Caki2 (cell line): Measurements from ENCODE around the gene IRX4. TPM values are rescaled to one million over a fixed set of nuclear protein-coding genes. Genes with fewer than 3 reads are reported as not detected.

Source experiments
- DNase-seq: peaks from one replicate; pipeline ENCODE4 v3.0.0-alpha.2; 2015; ENCODE audit warnings: low read depth
- in situ Hi-C: cut with HindIII; loops from 2 replicates; pipeline ENCODE4 v1.10.0; 2016; ENCODE audit warnings: low sequenced_read_pairs, low pct_unique_long_range_greater_than_20kb, mixed read lengths
- total RNA-seq: library from RNA; depleted of rRNA; stranded (reverse); fragments of >200 nt; shearing (Covaris generic); gene quantifications from 2 replicates; pipeline ENCODE4 v1.2.3, GENCODE V29; 2014; ENCODE audit warnings: low replicate concordance; rRNA removed

The IRX4 gene
- total RNA-seq: not detected in 2 replicates

DNA sequence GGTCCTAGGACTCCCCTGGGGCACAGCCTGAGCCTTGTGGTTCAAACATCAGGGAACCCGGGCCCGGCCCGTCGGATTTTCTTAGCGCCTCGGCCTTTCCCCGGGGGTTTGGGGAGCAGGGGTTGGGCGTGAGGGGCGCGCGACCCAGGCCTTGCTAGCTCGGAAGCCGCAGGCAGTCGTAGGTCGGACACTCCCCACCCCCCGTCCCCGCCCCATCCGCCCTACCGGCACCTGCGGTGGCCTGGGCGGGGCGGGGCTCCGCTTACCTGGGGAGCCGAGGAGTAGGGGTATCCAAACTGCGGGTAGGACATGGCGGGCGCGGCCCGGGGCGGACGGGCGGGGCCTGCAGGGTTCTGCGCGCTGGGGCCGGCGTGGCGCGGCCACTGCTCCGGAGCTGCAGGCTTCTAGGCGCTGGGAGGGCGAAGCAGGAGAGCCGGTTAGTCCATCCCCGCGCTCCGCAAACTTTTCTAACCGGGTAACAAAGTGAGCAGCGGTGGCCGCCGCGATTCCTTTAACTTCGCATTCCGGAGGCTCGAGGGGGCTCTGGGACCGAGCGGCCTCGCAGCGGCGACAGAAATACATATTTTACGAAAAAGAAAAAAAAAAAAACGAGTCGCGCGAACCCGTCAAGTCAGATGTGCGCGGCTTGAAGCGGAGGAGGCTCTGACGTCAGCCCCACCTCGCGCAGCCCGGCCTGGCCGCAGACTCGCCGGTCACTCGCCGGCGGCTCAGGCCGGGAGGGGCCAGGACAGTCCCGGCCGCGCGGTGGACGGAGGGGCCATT lies at the start of gene IRX4:
Gene IRX4 (minus strand): TSS at position 589 of the 783 bp plus-strand sequence. CDS start 278 bp downstream, at position 311.
- DNase-seq: no peak
- in situ Hi-C loops: no loop called here

DNA sequence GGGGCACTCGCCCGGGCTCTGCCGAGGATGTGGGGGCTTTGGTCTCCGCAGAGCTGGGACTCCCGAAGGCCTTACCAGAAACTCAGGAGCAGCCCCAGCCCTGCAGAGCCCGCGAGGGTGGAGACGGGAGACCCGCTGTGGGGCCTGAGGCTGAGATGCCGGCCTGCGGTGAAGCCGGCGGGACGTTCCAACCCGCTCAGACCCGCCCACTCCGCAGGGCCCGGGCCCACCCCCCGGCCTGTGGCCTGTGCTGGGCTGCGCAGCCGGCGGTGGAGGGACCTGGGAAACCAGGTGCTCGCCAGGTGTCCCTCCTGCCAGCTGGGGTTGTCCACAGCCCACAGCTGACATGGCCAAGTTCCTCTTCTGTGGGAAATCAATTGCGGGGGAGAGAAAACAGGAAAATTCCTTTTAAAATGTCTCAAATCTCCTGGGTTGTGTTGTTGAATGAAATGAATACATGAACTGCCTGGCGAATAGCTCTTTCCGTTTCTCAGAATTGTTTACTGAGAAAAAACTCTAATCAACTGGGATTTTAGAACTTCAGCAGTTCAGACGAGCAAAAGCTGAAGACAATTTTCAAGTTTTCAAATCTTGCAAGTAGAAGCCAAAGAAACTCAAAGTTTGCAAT lies 49.0 kb upstream of the IRX4 start:
- DNase-seq: no peak
- in situ Hi-C loops: no loop called here

DNA sequence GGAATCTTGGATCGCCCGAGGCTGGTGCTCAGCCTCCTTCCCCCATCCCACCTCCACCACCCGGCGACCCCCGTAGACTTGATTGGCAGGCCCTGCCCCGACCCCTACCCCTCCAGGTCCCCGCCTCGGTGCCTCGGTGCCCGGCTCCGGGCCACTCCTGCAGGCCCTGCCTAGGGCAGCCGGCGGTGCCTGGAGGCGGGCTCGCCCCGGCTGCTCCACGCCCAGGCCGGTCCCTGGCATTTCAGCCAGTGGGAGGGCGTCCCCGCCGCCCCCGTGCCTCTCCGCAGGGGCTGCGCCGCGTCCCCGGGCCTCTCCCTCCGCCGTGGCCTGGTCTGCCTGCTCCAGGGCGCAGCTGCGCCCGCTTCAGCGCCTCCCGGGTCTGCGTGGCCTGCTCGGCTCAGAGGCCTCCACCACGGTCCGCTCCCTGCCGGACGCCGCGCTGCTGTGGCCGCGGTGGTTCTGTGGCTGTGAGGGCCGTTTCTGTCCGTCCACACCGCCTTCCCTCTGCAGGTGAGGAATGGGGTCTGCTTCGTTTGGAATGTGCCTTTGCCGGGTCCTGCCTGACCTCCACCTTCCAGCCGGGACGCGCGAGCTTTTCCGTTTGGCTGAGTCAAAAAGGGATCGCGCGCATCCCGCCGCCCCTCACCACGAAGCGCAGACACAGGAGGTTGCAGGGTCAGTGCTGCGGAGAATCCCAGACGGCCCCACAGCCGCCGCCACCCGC lies 48.3 kb upstream of the IRX4 start:
- in situ Hi-C loops: no loop called here
- DNase-seq: no peak

DNA sequence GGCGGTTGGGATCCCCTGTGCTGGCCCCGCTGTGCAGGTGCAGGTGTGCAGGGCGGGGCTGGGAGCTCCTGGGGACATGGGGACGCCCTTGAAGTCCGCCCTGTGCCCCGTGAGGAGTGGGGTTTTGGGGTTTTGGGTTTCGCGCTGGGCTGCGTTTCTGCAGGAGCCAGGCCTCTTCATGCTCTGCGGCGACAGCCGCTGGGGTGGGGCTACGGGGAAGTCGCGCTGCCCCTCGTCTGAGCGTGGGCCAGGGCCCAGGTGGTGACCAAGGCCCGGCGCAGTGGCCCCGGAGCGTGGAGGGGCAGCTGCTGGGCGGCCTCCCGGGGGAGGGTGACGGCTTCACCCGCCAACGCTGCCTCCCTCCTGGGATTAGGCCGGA lies 47.8 kb upstream of the IRX4 start:
- DNase-seq: no peak
- in situ Hi-C loops: no loop called here

DNA sequence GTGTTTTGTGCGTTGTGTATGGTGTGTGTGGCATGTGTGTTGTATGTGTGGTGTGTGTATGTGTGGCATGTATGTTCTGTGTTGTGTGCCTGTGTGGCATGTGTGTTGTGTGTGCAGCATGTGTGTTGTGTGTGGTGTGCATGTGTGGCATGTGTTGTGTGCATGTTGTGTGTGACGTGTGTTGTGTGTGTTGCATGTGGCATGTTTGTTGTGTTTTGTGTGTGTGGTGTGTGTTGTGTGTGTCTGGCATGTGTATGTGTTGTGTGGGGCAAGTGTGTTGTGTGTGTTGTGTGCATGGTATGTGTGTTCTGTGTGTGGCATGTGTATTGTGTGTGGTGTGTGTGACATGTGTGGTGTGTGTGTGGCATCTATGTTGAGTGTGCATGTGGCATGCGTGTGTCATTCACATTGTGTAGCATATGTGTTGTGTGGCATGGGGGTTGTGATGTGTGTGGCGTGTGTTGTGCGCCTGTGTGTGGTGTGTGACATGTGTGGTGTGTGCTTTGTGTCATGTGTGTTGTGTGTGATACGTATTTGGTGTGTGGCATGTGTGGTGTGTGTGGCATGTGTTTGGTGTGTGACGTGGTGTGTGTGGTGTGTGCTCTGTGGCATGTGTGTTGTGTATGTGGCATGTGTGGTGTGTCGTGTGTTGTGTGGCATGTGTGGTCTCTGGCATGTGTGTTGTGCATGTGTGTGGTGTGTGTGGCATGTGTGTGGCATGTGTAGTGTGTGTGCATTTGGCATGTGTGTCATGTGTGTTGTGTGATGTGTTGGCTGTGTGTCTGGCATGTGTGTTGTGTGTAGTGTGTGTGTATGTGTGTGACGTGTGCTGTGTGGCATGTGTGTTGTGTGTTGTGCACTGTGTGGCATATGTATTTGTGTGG lies 46.6 kb upstream of the IRX4 start:
- DNase-seq: no peak
- in situ Hi-C loops: no loop called here

DNA sequence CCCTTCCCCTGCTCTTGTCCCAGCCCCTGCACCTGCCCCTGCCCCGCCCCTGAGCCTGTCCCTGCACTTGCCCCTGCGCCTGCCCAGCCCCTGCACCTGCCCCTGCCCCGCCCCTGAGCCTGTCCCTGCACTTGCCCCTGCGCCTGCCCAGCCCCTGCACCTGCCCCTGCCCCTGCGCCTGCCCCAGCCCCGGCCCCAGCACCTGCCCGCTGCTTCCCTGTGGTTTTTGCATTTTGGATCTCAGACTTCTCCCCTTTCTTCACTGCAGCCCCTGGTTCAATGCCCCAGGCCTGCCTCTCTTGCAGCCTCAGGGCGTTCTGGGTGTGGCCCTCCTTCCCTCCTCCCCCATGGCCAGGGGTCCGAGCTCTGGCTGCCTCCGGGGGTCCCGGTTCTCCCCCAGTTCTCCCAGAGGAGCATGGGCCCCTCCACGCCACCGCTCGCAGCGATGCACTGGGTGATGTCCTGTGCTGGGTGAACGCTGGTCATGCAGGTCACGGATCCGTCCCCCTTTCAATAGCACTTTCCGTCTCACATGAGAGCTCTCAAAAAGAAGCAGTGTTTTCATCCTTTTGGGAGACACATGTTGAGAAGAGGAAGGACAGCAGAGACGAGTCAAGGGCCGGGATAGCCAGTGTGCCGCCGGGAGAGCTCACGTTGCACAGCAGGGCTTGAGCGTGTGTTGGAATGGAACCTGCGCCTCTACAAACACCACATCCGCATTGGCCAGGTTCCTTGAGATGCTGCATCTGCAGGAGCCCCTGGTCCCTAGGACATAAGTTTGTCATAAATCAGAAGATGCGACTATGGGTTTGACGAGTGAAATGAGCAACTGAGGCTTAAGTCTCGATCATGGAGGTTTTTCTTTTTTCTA lies 44.0 kb upstream of the IRX4 start:
- in situ Hi-C loops: no loop called here
- DNase-seq: no peak

DNA sequence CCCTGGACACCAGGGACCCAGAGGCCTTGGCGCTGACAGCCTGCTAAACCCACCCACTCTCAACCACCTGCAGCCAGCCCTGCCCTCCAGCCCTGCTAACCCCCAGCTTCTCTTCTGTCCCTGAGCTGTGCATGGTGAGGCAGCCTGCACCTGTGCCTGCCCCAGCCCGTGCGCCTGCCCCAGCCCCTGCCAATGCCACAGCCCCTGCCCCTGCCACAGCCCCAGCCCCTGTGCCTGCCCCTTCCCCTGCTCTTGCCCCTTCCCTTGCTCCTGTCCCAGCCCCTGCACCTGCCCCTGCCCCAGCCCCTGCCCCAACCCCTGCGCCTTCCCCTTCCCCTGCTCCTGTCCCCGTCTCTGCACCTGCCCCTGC lies 43.3 kb upstream of the IRX4 start:
- in situ Hi-C loops: no loop called here

DNA sequence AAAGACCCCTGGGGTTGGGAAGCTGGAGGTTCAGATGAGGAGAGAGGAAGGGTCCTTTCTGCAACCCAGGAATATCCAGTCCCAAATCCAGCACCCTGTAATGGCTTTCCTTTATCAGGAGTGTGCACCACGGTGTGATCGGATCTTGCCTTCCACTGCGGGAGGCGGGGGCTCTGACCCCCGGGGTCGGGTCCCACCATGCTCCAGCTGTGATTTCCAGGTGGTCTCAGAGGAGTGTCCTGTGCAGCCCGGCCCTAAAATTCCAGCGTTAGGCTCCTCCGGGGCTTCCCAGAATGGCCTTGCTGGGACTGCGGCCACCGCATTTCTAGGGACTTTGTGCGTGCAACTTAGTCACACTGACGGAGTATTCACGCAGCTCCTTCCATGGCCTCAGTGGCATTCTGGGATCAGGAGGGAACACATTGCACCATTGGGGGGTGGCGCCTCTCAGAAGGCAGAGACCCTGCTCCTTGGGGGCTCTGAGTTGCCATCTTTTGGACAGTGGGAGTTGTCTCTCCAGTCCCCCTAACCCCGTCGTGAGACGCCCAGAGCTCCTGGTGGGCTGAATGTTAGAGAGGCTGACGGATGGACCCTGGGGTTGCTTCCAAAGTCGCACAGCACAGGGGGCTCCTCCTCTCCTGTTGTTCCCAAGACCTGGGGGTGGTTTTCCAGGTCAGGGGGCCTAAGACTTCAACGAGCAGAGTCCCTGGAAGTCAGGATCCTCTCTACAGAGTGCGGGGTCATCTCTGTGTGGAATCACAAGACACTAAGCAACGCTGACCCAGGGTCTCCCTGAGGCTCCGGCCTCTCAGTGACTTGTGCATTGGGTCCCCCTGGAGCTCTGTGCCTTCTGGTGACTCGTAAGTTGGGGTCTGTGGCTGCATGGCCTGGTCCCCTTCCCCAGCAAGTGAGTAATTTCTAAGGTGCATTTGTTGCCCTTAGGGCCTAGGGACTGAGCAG lies 42.7 kb upstream of the IRX4 start:
- no peak for DNase-seq
- in situ Hi-C loops: no loop called here

More for the DNA sequence above, 43.3 kb upstream of the IRX4 start:
- no peak for DNase-seq

DNA sequence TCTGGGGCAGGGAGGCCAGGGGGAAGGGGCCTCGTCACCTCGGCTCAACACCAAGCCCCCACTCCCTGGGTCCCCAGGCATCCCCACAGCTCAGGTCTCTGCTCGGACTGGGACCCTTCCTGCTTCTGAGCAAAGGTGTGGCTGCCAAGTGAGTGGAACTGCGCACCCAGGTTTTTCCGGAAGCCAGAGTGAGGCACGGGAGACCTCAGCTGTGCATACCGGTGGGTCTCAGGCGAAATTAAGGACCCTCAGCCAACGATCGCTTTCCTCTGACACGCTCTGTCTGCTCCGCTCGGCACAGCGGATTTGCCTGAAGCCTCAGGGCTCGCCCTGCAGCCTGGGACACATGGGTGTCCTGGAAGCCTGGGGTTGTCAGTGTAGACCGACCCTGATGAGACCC lies 41.0 kb upstream of the IRX4 start:
- in situ Hi-C loops: no loop called here
- DNase-seq: no peak

DNA sequence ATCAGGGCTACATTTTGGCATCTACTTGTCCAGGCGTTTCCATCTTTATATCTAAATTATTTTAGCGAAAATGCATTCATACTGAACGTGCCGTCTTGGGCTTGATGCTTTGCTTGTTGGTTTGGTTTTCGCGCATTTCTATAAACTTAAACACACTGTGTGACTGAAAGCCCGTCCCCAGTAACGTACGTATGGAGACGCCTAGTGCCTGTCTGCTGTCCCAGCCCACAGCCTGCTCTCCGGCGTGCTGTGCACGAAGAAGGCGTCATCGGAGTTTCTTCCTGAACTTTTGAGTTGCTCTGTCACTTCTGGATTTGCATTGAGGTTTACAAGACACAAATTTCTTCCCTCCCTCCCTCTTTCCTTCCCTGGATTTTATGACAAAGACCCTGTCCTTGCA lies 40.6 kb upstream of the IRX4 start:
- no peak for DNase-seq
- in situ Hi-C loops: no loop called here

DNA sequence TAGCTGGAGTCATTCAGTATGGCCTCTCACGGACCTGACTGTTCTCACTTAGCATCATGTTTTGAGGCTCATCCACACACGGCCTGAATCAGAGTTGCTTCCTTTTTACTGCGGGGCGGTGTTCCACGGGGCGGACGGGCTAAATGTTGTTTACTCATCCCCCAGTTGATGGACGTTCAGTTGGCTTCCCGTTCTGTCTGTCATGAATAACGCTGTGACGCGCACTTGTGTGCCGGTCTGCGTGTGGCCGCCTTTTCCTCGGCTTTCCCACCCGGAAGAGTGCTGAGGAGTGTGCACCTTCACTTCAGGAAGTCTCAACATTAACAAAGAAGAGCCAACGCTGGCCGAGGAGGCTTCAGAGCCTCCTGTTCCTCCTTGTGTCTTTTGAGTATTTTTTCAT lies 39.0 kb upstream of the IRX4 start:
- in situ Hi-C loops: no loop called here
- no peak for DNase-seq

DNA sequence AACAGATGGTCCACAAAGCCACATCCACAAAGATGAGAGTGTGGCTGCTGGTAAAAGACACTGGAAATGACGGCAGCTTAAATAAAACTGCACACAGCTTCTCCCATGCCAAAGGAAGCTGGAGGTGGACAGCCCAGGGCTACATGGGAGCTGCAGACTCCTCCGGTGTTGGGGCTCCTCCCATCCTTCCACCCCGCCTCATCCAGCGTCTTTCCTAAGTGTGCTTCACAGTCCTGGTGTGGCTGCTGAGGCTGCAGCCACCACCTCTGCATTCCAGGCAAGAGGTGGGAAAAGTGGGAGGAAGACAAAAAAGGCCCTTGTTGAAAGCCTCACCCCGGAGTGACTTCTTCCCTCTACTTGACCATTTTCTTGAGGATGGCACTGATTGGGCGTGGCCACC lies 37.0 kb upstream of the IRX4 start:
- in situ Hi-C loops: no loop called here

DNA sequence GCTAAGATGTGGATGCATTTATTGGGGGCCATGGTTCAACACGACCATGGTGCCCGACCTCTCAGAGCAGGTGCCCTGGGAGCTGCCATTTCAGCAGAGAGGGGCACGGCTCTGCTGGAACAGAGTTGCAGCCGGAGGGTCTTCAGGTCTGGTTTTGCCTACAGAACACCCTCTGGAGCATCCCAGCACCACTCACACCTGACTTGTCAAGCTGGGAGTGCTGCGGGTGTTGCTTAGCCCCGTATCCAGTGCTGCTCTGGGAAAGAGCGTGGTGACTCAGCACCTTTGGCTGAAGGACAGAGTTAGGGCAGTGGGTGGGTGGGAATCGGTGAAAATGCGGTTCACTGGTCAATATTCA lies 36.5 kb upstream of the IRX4 start:
- in situ Hi-C loops: no loop called here
- no peak for DNase-seq

More for the DNA sequence above, 37.0 kb upstream of the IRX4 start:
- DNase-seq: no peak

DNA sequence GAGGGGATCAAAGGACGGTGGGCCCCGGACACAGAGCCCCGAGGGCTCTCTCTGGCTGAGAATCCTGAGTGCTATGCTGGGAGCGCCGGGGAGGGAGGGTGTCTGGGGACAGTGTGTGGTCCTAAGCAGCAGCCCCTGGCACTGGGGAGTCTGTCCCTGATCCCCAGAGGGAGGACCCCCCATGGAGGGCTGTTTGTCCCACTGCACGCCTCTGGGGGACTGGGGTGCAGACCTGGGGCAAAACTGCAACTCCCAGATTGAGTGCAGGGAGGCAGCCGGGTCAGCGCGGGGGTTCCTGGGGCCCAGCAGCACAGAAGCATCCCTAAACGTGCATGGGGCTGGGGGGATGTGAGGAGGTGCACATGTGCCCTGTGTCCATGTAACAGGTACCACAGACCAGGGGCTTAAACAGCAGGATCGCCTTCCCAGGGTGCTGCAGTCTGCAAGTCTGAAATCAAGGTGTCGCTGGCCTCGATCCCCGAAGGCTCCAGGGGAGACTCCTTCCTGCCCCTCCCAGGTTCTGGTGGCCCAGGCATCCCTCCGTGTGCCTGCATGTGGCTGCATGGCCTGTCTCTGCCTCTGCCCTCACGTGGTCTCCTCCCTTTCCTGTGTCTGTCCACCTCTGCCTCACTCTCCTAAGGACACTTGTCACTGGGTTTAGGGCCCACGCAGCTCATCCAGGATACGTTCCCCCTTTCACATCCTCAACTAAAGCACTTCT lies 35.9 kb upstream of the IRX4 start:
- in situ Hi-C loops: no loop called here
- no peak for DNase-seq

DNA sequence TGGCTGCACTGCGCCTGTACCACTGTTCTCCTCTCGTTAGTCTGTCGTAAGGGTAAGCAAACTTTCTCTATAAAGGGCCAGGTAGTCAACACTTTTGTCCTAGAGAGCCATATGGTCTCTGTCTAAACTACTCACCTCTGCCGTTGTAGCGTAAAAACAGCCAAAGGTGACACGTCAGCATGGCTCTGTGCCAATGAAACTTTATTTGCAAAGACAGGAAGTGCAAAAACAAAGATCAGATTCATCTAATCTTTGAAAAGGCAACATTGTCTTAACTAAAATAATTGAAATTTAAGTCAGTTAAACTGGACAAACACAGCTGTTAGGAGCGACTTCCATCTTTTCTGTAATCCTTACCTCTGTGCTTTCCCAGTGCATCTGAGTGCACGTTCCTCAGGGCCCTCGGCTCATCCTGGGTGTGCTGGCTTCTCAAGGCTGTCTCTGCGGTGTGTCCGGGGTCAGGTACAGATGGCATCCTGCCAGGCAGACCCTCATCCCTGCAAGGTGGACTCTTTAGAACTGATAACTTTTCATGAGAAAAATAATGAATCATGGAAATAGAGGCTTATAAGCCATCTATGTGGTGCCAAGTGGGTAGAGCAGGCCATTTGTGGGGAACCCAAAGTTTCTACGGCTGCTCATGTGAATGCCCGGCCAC lies 35.2 kb upstream of the IRX4 start:
- DNase-seq: no peak
- in situ Hi-C loops: no loop called here
